ENCODE results near the gene ARF3. TPM values are rescaled to one million over a fixed set of nuclear protein-coding genes. Genes with fewer than 3 reads are reported as not detected.

The ARF3 gene
- total and polyA plus RNA-seq, 9 of the 15 experiments (the other 6 are each of a cell fraction or from before 2014, with no cell fraction given): 5.9 to 170 (median 64.4) TPM

DNA sequence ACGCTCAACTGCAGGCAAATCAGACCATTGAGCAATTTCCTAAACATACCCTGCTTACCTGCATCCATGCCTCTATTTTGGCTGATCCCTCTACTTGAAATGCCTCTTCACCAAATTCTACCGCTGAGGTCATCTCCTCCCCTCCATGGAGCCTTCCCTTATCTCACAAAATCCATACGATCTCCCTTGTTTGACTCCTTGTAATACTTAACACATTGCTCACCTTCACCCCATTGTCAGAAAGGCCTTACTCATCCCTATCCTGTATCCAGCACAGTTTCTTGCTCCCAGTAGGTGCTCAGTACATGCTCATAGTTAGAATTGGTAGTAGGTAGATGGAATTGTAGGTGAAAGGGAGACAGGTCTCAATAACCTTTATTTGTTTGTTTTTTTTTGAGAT lies 36.5 kb upstream of the ARF3 start (continued):
- TF ChIP-seq YY1 (IDR thresholded peaks at IDR 0.05; ENCODE audit: borderline replicate concordance in 1 of 3, control insufficient read depth in 1 of 3, extremely low read depth in 1 of 3, insufficient read depth in 3 of 3, insufficient read length in 1 of 3, insufficient replicate concordance in 2 of 3, low read depth in 1 of 3, low read length in 2 of 3): no peak
- no peak for TF ChIP-seq XRCC4 (IDR thresholded peaks at IDR 0.05; ENCODE audit: extremely low read depth, insufficient read depth, insufficient read length)
- TF ChIP-seq MEF2A (IDR thresholded peaks at IDR 0.05; ENCODE audit: control insufficient read depth, low read depth, low read length): no peak
- TF ChIP-seq POLR2AphosphoS2 (IDR thresholded peaks at IDR 0.05; ENCODE audit: low read length): no peak
- no peak for TF ChIP-seq CXXC5 (CRISPR knock-in tag; IDR thresholded peaks at IDR 0.05)
- TF ChIP-seq EHMT2 (IDR thresholded peaks at IDR 0.05): peak; percentile 17; the same call in 1 of the 2 replicates
- TF ChIP-seq ATF7 (IDR thresholded peaks at IDR 0.05): peak; percentile 23; the same call in 1 of the 2 replicates
- no peak for TF ChIP-seq COPS2 (conservative IDR thresholded peaks at IDR 0.05)
- TF ChIP-seq ZNF197 (CRISPR knock-in tag; IDR thresholded peaks at IDR 0.05; ENCODE audit: low read depth): no peak
- TF ChIP-seq, protein P1, sequence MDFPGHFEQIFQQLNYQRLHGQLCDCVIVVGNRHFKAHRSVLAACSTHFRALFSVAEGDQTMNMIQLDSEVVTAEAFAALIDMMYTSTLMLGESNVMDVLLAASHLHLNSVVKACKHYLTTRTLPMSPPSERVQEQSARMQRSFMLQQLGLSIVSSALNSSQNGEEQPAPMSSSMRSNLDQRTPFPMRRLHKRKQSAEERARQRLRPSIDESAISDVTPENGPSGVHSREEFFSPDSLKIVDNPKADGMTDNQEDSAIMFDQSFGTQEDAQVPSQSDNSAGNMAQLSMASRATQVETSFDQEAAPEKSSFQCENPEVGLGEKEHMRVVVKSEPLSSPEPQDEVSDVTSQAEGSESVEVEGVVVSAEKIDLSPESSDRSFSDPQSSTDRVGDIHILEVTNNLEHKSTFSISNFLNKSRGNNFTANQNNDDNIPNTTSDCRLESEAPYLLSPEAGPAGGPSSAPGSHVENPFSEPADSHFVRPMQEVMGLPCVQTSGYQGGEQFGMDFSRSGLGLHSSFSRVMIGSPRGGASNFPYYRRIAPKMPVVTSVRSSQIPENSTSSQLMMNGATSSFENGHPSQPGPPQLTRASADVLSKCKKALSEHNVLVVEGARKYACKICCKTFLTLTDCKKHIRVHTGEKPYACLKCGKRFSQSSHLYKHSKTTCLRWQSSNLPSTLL (IDR thresholded peaks at IDR 0.05): no peak
- TF ChIP-seq, protein P2, sequence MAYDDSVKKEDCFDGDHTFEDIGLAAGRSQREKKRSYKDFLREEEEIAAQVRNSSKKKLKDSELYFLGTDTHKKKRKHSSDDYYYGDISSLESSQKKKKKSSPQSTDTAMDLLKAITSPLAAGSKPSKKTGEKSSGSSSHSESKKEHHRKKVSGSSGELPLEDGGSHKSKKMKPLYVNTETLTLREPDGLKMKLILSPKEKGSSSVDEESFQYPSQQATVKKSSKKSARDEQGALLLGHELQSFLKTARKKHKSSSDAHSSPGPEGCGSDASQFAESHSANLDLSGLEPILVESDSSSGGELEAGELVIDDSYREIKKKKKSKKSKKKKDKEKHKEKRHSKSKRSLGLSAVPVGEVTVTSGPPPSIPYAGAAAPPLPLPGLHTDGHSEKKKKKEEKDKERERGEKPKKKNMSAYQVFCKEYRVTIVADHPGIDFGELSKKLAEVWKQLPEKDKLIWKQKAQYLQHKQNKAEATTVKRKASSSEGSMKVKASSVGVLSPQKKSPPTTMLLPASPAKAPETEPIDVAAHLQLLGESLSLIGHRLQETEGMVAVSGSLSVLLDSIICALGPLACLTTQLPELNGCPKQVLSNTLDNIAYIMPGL (CRISPR knock-in tag; IDR thresholded peaks at IDR 0.05): no peak
- no peak for TF ChIP-seq ZNF124 (CRISPR knock-in tag; IDR thresholded peaks at IDR 0.05)
- TF ChIP-seq RBM17 (IDR thresholded peaks at IDR 0.05; ENCODE audit: borderline replicate concordance, low read depth, low read length): no peak
- TF ChIP-seq ZNF583 (CRISPR knock-in tag; IDR thresholded peaks at IDR 0.05): no peak
- no peak for TF ChIP-seq NFXL1 (CRISPR knock-in tag; IDR thresholded peaks at IDR 0.05)
- TF ChIP-seq, protein P3, sequence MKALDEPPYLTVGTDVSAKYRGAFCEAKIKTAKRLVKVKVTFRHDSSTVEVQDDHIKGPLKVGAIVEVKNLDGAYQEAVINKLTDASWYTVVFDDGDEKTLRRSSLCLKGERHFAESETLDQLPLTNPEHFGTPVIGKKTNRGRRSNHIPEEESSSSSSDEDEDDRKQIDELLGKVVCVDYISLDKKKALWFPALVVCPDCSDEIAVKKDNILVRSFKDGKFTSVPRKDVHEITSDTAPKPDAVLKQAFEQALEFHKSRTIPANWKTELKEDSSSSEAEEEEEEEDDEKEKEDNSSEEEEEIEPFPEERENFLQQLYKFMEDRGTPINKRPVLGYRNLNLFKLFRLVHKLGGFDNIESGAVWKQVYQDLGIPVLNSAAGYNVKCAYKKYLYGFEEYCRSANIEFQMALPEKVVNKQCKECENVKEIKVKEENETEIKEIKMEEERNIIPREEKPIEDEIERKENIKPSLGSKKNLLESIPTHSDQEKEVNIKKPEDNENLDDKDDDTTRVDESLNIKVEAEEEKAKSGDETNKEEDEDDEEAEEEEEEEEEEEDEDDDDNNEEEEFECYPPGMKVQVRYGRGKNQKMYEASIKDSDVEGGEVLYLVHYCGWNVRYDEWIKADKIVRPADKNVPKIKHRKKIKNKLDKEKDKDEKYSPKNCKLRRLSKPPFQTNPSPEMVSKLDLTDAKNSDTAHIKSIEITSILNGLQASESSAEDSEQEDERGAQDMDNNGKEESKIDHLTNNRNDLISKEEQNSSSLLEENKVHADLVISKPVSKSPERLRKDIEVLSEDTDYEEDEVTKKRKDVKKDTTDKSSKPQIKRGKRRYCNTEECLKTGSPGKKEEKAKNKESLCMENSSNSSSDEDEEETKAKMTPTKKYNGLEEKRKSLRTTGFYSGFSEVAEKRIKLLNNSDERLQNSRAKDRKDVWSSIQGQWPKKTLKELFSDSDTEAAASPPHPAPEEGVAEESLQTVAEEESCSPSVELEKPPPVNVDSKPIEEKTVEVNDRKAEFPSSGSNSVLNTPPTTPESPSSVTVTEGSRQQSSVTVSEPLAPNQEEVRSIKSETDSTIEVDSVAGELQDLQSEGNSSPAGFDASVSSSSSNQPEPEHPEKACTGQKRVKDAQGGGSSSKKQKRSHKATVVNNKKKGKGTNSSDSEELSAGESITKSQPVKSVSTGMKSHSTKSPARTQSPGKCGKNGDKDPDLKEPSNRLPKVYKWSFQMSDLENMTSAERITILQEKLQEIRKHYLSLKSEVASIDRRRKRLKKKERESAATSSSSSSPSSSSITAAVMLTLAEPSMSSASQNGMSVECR (CRISPR knock-in tag; IDR thresholded peaks at IDR 0.05): no peak
- TF ChIP-seq FOS (IDR thresholded peaks at IDR 0.05; ENCODE audit: extremely low read depth, insufficient read length): no peak
- no peak for TF ChIP-seq HNRNPK (IDR thresholded peaks at IDR 0.05; ENCODE audit: low read depth, low read length, poor library complexity, severe bottlenecking)
- 0 out of 2 replicates have a peak, but pooled peaks have one; percentile 28 for TF ChIP-seq C11orf30 (IDR thresholded peaks at IDR 0.05; ENCODE audit: low read depth)
- peak; percentile 61 for TF ChIP-seq SOX6 (IDR thresholded peaks at IDR 0.05)
- TF ChIP-seq ZNF444 (CRISPR knock-in tag; IDR thresholded peaks at IDR 0.05): no peak
- TF ChIP-seq ZKSCAN1 (IDR thresholded peaks at IDR 0.05; ENCODE audit: low read depth, low read length): 0 out of 2 replicates have a peak, but pooled peaks have one; percentile 22
- peak; percentile 32; the same call in 1 of the 2 replicates for TF ChIP-seq CTBP1 (IDR thresholded peaks at IDR 0.05; ENCODE audit: borderline replicate concordance)

All from K562 (cell line).